Activated T-cell treated with anti-CD3 and anti-CD28 coated beads, Interleukin-2, amount 50 U/mL, for 4 hours (primary cell): ENCODE data around the gene AKAP14. TPM values are rescaled to one million over a fixed set of nuclear protein-coding genes. Genes with fewer than 3 reads are reported as not detected.
"Not testable (repeated sequence)": the region's sequence is repeated elsewhere in the genome, so short reads cannot be mapped to it uniquely, and the experiment has no call there.

Experiments used
- ATAC-seq, 2 donors: fragments of 200-7000 bp; cut with Tn5 transposase; one replicate each; pipeline ENCODE4 v1.10.0; 2021
- DNase-seq: peaks from one replicate; pipeline ENCODE4 v3.0.0-alpha.2; 2020
- H3K27me3 Mint-ChIP-seq: one replicate; pipeline ENCODE4 v1.8.0; 2021; ENCODE audit warnings: low read depth, mixed read lengths
- H3K36me3 Mint-ChIP-seq: one replicate; pipeline ENCODE4 v1.8.0; 2022; ENCODE audit warnings: mixed read lengths; ENCODE audit not compliant: insufficient read depth
- H3K4me1 Mint-ChIP-seq: one replicate; pipeline ENCODE4 v1.8.0; 2021; ENCODE audit warnings: low read depth, mixed read lengths
- H3K4me3 Mint-ChIP-seq: one replicate; pipeline ENCODE4 v1.8.0; 2021; ENCODE audit warnings: mild to moderate bottlenecking, moderate library complexity, mixed read lengths
- H3K9me3 Mint-ChIP-seq: one replicate; pipeline ENCODE4 v1.8.0; 2021; ENCODE audit warnings: mixed read lengths
- total RNA-seq, 3 donors: library from RNA; stranded (reverse); gene quantifications; one replicate each; pipeline ENCODE4 v1.2.1, GENCODE V29; 2021

AKAP14 gene
- total RNA-seq, 3 donors from 2014 or later = not detected

DNA sequence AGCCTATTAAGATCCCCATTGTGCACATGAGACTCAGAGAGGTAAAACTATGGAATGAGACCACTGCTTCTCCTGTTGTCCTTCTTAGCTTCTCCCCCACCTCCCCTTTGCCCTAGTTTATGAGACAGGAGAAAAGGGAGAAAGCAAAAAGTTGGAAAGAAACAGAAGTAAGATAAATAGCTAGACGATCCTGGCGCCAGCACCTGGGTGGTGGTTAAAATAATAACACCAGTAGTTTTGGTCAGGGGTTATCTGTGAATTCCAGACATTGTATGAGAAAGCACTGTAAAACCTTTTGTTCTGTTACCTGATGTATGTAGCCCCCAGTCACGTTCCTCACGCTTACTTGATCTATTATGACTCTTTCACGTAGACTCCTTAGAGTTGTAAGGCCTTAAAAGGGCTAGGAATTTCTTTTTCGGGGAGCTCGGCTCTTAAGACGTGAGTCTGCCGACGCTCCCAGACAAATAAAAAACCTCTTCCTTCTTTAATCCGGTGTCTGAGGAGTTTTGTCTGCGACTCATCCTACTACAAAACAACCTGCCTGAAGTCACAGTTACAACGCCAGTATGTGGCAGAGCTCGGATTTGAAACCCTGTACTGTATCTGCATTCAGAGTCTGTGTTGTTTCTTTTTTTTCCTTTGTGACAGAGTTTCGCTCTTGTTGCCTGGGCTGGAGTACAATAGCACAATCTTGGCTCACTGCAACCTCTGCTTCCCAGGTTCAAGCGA is 3.6 kb upstream of the AKAP14 start:
- H3K4me3 Mint-ChIP-seq, H3K4me1 Mint-ChIP-seq, H3K9me3 Mint-ChIP-seq, H3K27me3 Mint-ChIP-seq, H3K36me3 Mint-ChIP-seq, ATAC-seq, DNase-seq: not testable (repeated sequence)

DNA sequence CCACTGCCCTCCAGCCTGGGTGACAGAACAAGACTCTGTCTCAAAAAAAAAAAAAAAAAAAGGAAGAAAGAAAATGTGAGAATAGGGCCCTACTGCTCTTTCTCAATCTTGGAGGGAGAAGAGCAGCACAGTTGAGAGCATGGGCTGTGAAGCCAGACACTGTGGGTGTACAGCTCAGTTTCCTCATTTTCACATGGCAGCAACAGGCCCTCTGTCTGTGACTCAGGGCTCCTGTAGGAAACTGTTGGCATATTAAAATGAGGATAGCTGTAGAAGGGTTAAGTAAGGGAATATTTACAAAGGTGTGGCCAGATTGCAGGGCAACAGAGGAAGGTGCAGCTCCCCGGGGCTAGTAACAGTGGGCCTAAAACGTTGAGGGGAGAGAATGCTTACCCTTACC is 3.4 kb downstream of the AKAP14 start:
- Mint-ChIP-seq H3K36me3 (no peaks in the 10 kb centered on the region), H3K4me3 (no peak overlapping the region), H3K9me3 (no peaks in the 10 kb centered on the region), H3K4me1 (peaks cover 1% of the 10 kb centered on the region), H3K27me3 (no peaks in the 10 kb centered on the region)
- DNase-seq (no peak), ATAC-seq (no peak)

DNA sequence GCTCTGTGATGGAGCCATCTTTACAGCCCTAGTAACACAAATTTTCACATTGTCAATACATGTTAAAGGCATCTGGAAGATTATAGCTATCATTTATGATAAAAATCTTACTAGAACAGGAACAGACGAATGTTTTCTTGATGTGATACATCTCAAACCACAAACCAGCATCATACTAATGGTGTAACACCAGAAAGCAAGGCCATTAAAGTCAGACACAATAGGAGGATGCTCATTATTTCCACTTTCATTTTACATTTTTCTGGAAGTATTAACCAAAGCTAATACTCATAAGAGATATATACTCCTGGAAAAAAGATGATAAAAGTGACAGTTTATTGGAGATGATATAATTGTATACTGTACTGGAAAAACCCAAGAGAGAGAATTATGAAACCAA is 5.3 kb downstream of the AKAP14 start:
- DNase-seq = no peak
- no peaks in the 10 kb centered on the region for H3K9me3 Mint-ChIP-seq
- no peak for ATAC-seq
- no peaks in the 10 kb centered on the region for H3K36me3 Mint-ChIP-seq
- no peak overlapping the region for H3K4me3 Mint-ChIP-seq
- H3K27me3 Mint-ChIP-seq = no peaks in the 10 kb centered on the region
- H3K4me1 Mint-ChIP-seq = peaks cover 1% of the 10 kb centered on the region

DNA sequence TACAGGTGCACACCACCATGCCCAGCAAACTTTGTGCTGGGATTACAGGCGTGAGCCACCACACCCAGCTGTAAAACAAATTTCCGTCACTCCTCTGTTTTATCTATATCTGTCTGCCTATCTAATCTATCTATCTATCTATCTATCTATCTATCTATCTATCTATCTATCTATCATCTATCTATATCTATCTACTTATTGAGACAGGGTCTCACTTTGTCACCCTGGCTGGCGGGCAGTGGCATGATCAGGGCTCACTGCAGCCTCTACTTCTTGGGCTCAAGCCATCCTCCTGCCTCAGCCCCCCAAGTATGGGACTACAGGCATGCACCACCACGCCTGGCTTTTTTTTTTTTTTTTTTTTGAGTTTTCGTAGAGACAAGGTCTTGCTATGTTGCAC is 20.6 kb downstream of the AKAP14 start:
- ATAC-seq = no peak
- Mint-ChIP-seq H3K4me3 (no peak overlapping the region), H3K9me3 (no peaks in the 10 kb centered on the region), H3K4me1 (no peaks in the 10 kb centered on the region), H3K27me3 (no peaks in the 10 kb centered on the region), H3K36me3 (no peaks in the 10 kb centered on the region)
- DNase-seq = no peak

DNA sequence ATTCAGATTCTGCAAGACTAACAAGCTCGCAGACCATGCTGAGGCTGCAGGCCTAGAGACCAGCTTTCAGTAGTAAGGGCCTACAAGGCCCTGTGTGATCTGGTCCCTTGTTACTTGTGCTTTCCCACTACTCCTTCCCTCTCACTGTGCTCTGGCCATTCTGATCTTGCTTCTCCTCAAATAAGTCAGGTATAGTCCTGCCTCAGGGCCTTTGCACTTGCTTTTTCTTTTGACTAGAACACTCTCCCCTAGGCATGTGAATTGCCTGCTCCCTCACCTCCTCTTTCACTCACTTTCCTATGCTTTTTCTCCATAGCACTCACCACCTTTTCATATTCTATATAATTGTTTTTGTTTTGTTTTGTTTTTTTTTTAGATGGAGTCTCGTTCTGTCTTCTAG is 22.2 kb downstream of the AKAP14 start:
- Mint-ChIP-seq H3K9me3 (no peaks in the 10 kb centered on the region), H3K27me3 (no peaks in the 10 kb centered on the region), H3K4me1 (no peaks in the 10 kb centered on the region), H3K36me3 (no peaks in the 10 kb centered on the region), H3K4me3 (no peak overlapping the region)
- DNase-seq (no peak), ATAC-seq (no peak)

DNA sequence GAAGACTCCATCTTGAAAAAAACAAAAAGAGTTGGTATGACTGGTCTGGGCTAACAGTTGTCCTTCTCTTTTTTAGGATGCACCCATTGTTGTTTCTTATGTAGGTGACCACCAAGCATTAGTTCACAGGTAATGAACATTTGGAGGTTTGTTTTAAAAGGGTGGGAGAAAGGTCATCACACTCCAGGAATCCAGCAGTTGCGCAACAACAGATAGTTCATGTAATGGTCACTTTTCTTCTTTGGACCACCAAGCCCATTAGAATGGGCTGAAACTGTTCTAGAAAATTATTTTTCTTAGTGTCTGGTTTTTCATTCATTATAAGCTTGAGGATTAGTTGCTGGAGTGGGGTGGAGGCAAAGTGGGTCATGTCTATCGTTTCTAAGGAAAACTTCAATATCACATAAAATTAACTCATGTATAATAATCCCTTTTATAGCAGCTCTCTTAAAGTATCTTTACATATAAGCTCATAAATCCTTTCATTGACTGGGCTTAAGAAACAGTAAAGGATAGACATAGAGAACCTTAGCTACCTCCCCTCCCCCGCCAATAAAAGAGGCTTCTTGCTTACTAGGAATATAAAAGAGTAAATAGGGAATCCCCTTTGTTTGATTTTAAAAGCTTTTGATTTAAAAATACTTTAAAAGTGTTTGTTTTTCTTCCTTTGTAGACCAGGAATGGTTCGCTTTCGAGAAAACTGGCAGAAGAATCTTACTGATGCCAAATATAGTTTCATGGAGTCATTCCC is 24.3 kb downstream of the AKAP14 start:
- Mint-ChIP-seq H3K9me3 (no peaks in the 10 kb centered on the region), H3K4me3 (no peak overlapping the region), H3K27me3 (no peaks in the 10 kb centered on the region), H3K4me1 (no peaks in the 10 kb centered on the region), H3K36me3 (peaks cover 2% of the 10 kb centered on the region)
- ATAC-seq (no peak), DNase-seq (no peak)

DNA sequence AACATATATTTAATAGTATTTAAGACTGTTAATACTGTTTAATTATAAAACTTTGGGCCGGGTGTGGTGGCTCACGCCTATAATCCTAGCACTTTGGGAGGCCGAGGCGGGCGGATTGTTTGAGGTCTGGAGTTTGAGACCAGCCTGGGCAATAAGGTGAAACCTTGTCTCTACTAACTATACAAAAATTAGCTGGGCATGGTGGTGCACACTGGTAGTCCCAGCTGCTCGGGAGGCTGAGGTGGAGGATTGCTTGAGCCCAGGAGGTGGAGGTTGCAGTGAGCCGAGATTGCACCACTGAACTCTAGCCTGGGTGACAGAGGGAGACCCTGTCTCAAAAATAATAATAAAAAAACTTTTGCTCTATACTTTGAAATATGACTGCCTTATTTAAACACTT is 26.7 kb downstream of the AKAP14 start:
- ATAC-seq, DNase-seq, H3K4me1 Mint-ChIP-seq, H3K9me3 Mint-ChIP-seq, H3K36me3 Mint-ChIP-seq, H3K4me3 Mint-ChIP-seq, H3K27me3 Mint-ChIP-seq: not testable (repeated sequence)

DNA sequence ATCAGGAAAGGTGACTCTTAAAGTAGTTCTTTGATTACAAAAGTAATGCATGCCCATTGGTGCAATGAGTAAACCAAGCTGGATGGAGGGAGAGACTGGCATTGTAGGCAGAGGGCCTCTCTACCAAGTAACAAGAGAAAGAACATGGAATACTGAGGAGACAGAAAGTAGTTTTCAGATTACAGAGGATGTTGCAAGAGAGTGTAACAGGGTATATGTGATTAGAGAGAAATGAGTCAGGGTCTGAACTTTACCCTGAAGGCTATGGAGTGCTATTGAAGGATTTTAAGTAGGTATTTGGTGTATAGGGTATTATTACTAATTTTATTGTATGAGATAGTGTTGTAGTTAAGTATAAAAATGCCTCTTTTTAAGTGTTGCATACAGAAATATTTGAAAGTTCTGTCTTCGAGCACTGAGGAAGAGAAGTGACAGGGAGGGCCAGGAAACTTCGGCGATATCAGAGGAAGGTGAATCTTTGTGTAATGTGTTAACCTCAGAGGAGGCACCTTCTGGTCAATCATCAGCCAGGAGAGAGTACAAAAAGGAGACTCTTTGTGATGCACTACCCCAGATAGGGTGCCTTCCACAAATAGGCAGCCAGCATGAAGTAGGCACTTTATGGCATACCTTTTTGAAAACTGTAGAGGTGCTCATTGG is 39.7 kb downstream of the AKAP14 start:
- H3K36me3 Mint-ChIP-seq = peaks cover 14% of the 10 kb centered on the region

DNA sequence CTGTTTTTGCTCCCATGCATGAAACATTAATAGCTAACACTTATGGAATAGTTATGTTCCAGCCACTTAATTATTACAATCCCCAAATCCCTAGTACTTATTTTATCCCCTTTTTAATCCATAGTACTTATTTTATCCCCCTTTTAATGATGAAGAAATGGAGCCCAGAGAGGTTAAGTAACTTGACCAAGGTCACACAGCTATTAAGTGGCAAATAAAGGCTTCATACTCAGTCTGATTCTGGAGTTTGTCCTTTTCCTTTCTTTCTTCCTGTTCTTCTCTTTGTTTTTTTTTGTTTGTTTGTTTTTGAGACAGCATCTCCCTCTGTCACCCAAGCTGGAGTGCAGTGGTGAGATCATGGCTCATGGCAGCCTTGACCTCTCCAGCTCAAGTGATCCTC is 45.6 kb downstream of the AKAP14 start:
- peak overlapping the region; percentile 21 for H3K4me3 Mint-ChIP-seq
- no peak for ATAC-seq
- DNase-seq = no peak
- peaks cover 23% of the 10 kb centered on the region for H3K4me1 Mint-ChIP-seq
- no peaks in the 10 kb centered on the region for H3K9me3 Mint-ChIP-seq
- no peaks in the 10 kb centered on the region for H3K36me3 Mint-ChIP-seq
- H3K27me3 Mint-ChIP-seq = no peaks in the 10 kb centered on the region

More for the DNA sequence above, 39.7 kb downstream of the AKAP14 start:
- ATAC-seq (no peak), DNase-seq (no peak)
- Mint-ChIP-seq H3K27me3 (no peaks in the 10 kb centered on the region), H3K4me1 (no peaks in the 10 kb centered on the region), H3K9me3 (no peaks in the 10 kb centered on the region), H3K4me3 (no peak overlapping the region)

DNA sequence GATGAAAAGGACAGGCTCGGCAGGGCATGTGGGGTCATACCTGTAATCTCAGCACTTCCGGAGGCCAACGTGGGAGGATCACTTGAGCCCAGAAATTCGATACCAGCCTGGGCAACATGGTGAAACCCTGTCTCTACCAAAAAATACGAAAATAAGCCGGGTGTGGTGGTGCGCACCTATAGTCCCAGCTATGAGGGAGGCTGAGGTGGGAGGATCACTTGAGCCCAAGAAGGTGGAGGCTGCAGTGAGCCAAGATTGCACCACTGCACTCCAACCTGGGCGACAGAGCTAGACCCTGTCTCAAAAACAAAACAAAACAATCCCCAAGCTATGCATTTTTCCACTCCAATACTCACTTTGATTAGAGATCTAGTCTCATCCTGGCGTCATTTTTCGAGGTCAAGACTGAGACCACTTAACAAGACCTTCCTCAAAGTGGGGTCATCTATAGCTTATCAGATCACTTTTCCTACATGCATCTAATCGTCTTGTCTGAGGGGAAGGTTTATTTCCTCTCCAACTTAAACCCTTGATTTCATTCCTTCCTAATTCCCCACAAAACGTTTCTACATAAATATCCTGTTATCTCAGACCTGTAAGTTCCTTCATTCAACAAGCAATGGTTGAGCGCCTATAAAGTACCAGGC is 46.6 kb downstream of the AKAP14 start:
- no peaks in the 10 kb centered on the region for H3K36me3 Mint-ChIP-seq
- H3K4me1 Mint-ChIP-seq = peaks cover 23% of the 10 kb centered on the region
- DNase-seq (no peak), ATAC-seq (no peak)
- H3K27me3 Mint-ChIP-seq = no peaks in the 10 kb centered on the region
- peak overlapping the region; percentile 95 for H3K4me3 Mint-ChIP-seq
- no peaks in the 10 kb centered on the region for H3K9me3 Mint-ChIP-seq

DNA sequence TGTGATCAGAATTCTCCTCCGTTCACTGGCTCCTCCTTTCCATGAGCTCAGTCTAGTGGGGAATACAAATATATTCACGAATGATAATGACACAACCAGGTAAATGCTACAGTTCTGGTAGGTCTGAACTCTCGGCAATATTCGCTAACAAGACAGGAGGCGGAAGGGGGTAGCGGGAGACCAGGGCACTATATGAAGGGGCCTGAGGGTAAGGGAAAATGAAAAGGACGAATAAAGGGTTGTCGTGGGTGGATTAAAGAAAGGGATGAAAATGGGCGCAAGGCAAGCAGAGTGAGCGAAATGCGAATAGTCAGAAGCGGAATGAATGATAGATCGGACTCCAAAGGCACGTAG is 47.1 kb downstream of the AKAP14 start:
- Mint-ChIP-seq H3K36me3 (no peaks in the 10 kb centered on the region), H3K4me3 (peak overlapping the region; percentile 95), H3K27me3 (no peaks in the 10 kb centered on the region), H3K9me3 (no peaks in the 10 kb centered on the region), H3K4me1 (peaks cover 23% of the 10 kb centered on the region)
- ATAC-seq (peak in 1 of 2 donors; percentile 3), DNase-seq (no peak)

DNA sequence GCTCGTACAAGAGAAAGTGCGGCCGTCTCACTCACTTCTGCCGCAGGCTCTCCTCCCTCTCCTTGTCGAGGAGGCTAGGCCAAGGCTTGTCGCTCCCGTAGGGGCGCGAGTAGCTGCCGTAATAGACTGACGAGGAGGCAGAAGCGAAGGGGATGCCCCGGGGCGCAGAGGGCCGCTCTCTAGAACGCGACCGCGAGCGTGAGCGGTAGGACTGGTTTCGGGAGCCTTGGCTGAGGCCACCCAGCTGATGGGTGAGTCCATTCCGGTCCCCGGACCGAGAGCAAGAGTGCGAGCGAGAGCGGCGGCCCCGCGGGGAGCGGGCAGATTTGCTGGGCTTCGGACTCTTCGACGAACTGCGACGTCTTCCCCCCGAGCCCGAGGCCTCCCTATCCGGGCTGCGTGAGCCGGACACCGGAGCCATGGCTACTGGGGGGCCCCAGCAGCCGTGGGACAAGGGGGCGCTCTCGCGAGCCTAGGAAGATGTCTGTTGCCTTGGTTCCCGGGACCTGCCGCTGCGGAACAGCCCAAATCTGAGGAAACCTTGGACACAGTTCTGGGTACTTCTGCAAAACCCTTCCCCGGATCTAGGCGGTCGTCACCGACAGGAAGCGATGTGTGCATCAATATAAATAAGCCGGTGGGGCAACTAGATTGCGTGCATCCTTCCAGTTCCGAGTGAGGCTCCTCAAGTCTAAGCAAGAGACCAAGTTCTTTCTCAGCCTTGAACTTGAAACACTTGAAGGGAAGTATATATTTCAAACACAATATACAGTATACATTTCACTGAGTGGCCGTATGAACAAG is 47.7 kb downstream of the AKAP14 start, which contains the start of gene NKAP:
NKAP (minus strand) TSS at position 567 of the 804 bp plus-strand sequence; CDS start at position 421, 146 bp downstream.
- Mint-ChIP-seq H3K36me3 (no peaks in the 10 kb centered on the region), H3K4me3 (peak within 1 kb of the TSS; percentile 95), H3K4me1 (peaks cover 23% of the 10 kb centered on the region), H3K9me3 (no peaks in the 10 kb centered on the region), H3K27me3 (peaks cover under 1% of the 10 kb centered on the region)
- ATAC-seq (peak; percentile 89 to 92), DNase-seq (peak; percentile 65)

DNA sequence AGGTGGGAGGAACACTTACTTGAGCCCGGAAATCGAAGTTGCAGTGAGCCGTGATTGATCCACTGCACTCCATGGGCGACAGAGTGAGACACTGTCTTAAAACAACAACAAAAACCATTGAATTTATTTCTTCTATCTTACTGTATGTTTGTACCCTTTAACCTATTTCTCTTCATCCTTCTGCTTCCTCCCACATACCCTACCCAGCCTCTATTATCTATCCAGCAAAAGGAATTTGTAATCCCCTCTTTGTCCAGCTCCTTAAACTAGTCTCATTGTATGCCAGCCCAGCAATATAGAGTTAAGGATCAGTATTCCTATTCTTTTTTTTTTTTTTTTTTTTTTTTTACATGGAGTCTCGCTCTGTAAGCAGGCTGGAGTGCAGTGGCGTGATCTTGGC is 49.8 kb downstream of the AKAP14 start:
- H3K27me3 Mint-ChIP-seq = peaks cover 6% of the 10 kb centered on the region
- ATAC-seq = no peak
- no peak for DNase-seq
- H3K4me3 Mint-ChIP-seq = no peak overlapping the region
- H3K4me1 Mint-ChIP-seq = peaks cover 22% of the 10 kb centered on the region
- H3K36me3 Mint-ChIP-seq = no peaks in the 10 kb centered on the region
- no peaks in the 10 kb centered on the region for H3K9me3 Mint-ChIP-seq

DNA sequence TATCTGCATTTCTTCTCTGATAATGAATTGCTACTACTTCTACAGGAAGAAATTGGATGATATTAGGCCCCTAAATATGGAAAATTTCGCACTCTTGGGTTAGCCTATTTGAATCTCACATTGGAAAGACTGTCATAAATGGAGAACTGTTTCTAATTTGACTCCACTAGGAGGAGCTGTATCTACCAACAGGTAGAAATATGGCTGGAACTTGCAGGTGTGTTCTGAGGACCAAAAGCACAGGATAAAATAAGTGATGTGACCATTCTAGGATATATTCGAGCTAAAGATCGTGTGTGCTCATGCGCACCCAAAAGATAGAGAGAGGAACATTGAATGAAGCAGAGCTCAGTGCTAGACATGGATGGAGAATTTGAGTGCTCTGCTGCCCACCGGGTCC is 52.7 kb downstream of the AKAP14 start:
- H3K36me3 Mint-ChIP-seq = no peaks in the 10 kb centered on the region
- H3K4me3 Mint-ChIP-seq = no peak overlapping the region
- H3K9me3 Mint-ChIP-seq = no peaks in the 10 kb centered on the region

More for the DNA sequence above, 52.7 kb downstream of the AKAP14 start:
- peaks cover 5% of the 10 kb centered on the region for H3K4me1 Mint-ChIP-seq
- H3K27me3 Mint-ChIP-seq = peaks cover 6% of the 10 kb centered on the region
- ATAC-seq (no peak), DNase-seq (no peak)
